A549 (cell line): ENCODE results near the gene DNAJC28. TPM values are rescaled to one million over a fixed set of nuclear protein-coding genes. Genes with fewer than 3 reads are reported as not detected.

ENCODE experiments used
- ATAC-seq, 2 experiments: fragments of 200-7000 bp in 1 of 2; fragments of >200 bp in 1 of 2; cut with Nextera tagmentation in 1 of 2; cut with Tn5 transposase in 1 of 2; 3 replicates each; pipeline versions ENCODE4 v1.8.0 to v1.9.1; 2018 to 2020; ENCODE audit warnings: mild to moderate bottlenecking in 1 of 2, moderate library complexity in 1 of 2
- CTCF ChIA-PET: fragments of 300-600 bp; sonication (Branson Sonifier 250); formaldehyde crosslinking; extraction: SDS; loops from one replicate; lab custom pipeline; 2021; ENCODE audit warnings: antibody characterized with exemption, inconsistent platforms; lab: Yijun Ruan, JAX
- POLR2A ChIA-PET: fragments of 350-600 bp; formaldehyde crosslinking; extraction: SDS; loops from one replicate; lab custom pipeline; 2021; ENCODE audit warnings: antibody characterized with exemption, inconsistent platforms; lab: Yijun Ruan, JAX
- DNase-seq, 2 experiments: peaks; one replicate each; pipeline versions ENCODE4 v3.0.0 to v3.0.0-alpha.2; 2011 to 2016; ENCODE audit warnings: low read depth in 1 of 2, low spot score in 1 of 2
- FAIRE-seq: peaks from 2 replicates; lab custom pipeline; 2011; peaks lifted over from hg19 to GRCh38; lab: Jason Lieb, UNC
- H3K27ac ChIP-seq, 2 experiments: fragments of >200 bp; sonication (Bioruptor Twin); formaldehyde crosslinking; 3 replicates each; pipeline ENCODE4 v1.5.1; 2016 to 2017
- H3K4me1 ChIP-seq: fragments of >200 bp; sonication (Bioruptor Twin); formaldehyde crosslinking; 3 replicates; pipeline ENCODE4 v1.6.1; 2016
- H3K4me2 ChIP-seq: fragments of >200 bp; sonication (Bioruptor Twin); formaldehyde crosslinking; 3 replicates; pipeline ENCODE4 v1.6.1; 2016
- H3K4me3 ChIP-seq: fragments of >200 bp; sonication (Bioruptor Twin); formaldehyde crosslinking; 3 replicates; pipeline ENCODE4 v1.5.1; 2016
- H3K9me3 ChIP-seq: fragments of >200 bp; sonication (Bioruptor Twin); formaldehyde crosslinking; 3 replicates; pipeline ENCODE4 v1.6.1; 2016
- ATOH8 ChIP-seq: fragments of 250-450 bp; sonication (Bioruptor Pico); IDR thresholded peaks from 2 replicates; pipeline ENCODE4 v1.5.0; 2020; ENCODE audit warnings: low read depth, mild to moderate bottlenecking, moderate library complexity
- CBX2 ChIP-seq: fragments of 200-600 bp; sonication (generic); IDR thresholded peaks from 2 replicates; pipeline ENCODE4 v1.6.1; 2016; ENCODE audit warnings: low read depth, mild to moderate bottlenecking, borderline replicate concordance
- CEBPB ChIP-seq, 2 experiments: fragments of >200 bp in 1 of 2; sonication (Bioruptor Twin) in 1 of 2; formaldehyde crosslinking in 1 of 2; IDR thresholded peaks; 2 replicates each; pipeline ENCODE4 v1.6.1; 2012 to 2016
- CTCF ChIP-seq: fragments of >200 bp; sonication (Bioruptor Twin); formaldehyde crosslinking; IDR thresholded peaks from 3 replicates; pipeline ENCODE4 v1.5.1; 2016
- EHMT2 ChIP-seq: fragments of 200-600 bp; sonication (generic); IDR thresholded peaks from 2 replicates; pipeline ENCODE4 v1.6.1; 2016; ENCODE audit warnings: antibody characterized with exemption, low read depth, mild to moderate bottlenecking, moderate library complexity
- ELK1 ChIP-seq: fragments of 150-350 bp; IDR thresholded peaks from 2 replicates; pipeline ENCODE4 v1.6.1; 2014; ENCODE audit warnings: low read depth, mild to moderate bottlenecking, low read length
- GATA3 ChIP-seq: IDR thresholded peaks from 2 replicates; pipeline ENCODE4 v1.6.1; 2012; ENCODE audit warnings: borderline replicate concordance
- HDAC2 ChIP-seq: fragments of 200-600 bp; sonication (generic); IDR thresholded peaks from 2 replicates; pipeline ENCODE4 v1.6.1; 2016
- HES2 ChIP-seq: fragments of >200 bp; sonication (Bioruptor Twin); formaldehyde crosslinking; IDR thresholded peaks from 2 replicates; pipeline ENCODE4 v1.6.1; 2016
- HMGXB4 ChIP-seq: fragments of 250-450 bp; sonication (Bioruptor Pico); IDR thresholded peaks from 2 replicates; pipeline ENCODE4 v1.5.0; 2021; ENCODE audit warnings: mild to moderate bottlenecking, moderate library complexity, borderline replicate concordance
- HOXA7 ChIP-seq: fragments of 250-450 bp; sonication (Bioruptor Pico); IDR thresholded peaks from 2 replicates; pipeline ENCODE4 v1.5.0; 2020; ENCODE audit warnings: mild to moderate bottlenecking, moderate library complexity
- HOXB13 ChIP-seq: fragments of 250-450 bp; sonication (Bioruptor Pico); IDR thresholded peaks from 2 replicates; pipeline ENCODE4 v1.5.0; 2020; ENCODE audit warnings: low read depth, mild to moderate bottlenecking, moderate library complexity
- HOXB5 ChIP-seq: fragments of 250-450 bp; sonication (Bioruptor Pico); IDR thresholded peaks from 2 replicates; pipeline ENCODE4 v1.5.0; 2020; ENCODE audit warnings: mild to moderate bottlenecking, moderate library complexity
- JUN ChIP-seq, 2 experiments: fragments of >200 bp; sonication (Bioruptor Twin); formaldehyde crosslinking; IDR thresholded peaks; 2 replicates in 1 of 2; 3 replicates in 1 of 2; pipeline ENCODE4 v1.6.1; 2016 to 2017
- KDM1A ChIP-seq: fragments of 200-600 bp; sonication (generic); IDR thresholded peaks from 2 replicates; pipeline ENCODE4 v1.6.1; 2016; ENCODE audit warnings: low read depth, mild to moderate bottlenecking
- KDM5A ChIP-seq: fragments of 200-600 bp; sonication (generic); IDR thresholded peaks from 2 replicates; pipeline ENCODE4 v1.6.1; 2016; ENCODE audit warnings: antibody characterized with exemption, mild to moderate bottlenecking
- MAFK ChIP-seq: fragments of 450-650 bp; IDR thresholded peaks from 2 replicates; pipeline ENCODE4 v1.6.1; 2014; ENCODE audit not compliant: partially characterized antibody
- MYC ChIP-seq: IDR thresholded peaks from 2 replicates; pipeline ENCODE4 v1.6.1; 2012; ENCODE audit warnings: mild to moderate bottlenecking, inconsistent platforms, low read length, improper control_type of control experiment, borderline replicate concordance
- NFE2L2 ChIP-seq: fragments of 150-350 bp; conservative IDR thresholded peaks from 2 replicates; pipeline ENCODE4 v1.6.1; 2014; ENCODE audit warnings: low read length
- PHF8 ChIP-seq: fragments of 200-600 bp; sonication (generic); IDR thresholded peaks from 2 replicates; pipeline ENCODE4 v1.6.1; 2016; ENCODE audit warnings: low read depth, mild to moderate bottlenecking, antibody characterized with exemption, moderate library complexity, borderline replicate concordance
- POLR2A ChIP-seq: IDR thresholded peaks from 2 replicates; pipeline ENCODE4 v1.6.1; 2012; ENCODE audit warnings: mild to moderate bottlenecking, low read length
- POLR2AphosphoS2 ChIP-seq: conservative IDR thresholded peaks from 2 replicates; pipeline ENCODE4 v1.6.1; 2012; ENCODE audit warnings: low read length, improper control_type of control experiment, inconsistent platforms
- RAD21 ChIP-seq, 2 experiments: fragments of >200 bp in 1 of 2; sonication (Bioruptor Twin) in 1 of 2; formaldehyde crosslinking in 1 of 2; IDR thresholded peaks in 1 of 2; conservative IDR thresholded peaks in 1 of 2; 2 replicates in 1 of 2; 3 replicates in 1 of 2; pipeline ENCODE4 v1.6.1; 2012 to 2018; ENCODE audit warnings: inconsistent platforms in 1 of 2
- RCOR1 ChIP-seq: fragments of 150-350 bp; IDR thresholded peaks from 2 replicates; pipeline ENCODE4 v1.6.1; 2014; ENCODE audit warnings: antibody characterized with exemption, low read length, low read depth
- TFCP2L1 ChIP-seq: fragments of 250-450 bp; sonication (Bioruptor Pico); IDR thresholded peaks from 2 replicates; pipeline ENCODE4 v1.5.0; 2021; ENCODE audit warnings: mild to moderate bottlenecking
- TP53 ChIP-seq: fragments of 250-450 bp; sonication (Bioruptor Pico); IDR thresholded peaks from 2 replicates; pipeline ENCODE4 v1.5.0; 2021; ENCODE audit warnings: mild to moderate bottlenecking, moderate library complexity
- USF2 ChIP-seq: fragments of 450-650 bp; IDR thresholded peaks from 2 replicates; pipeline ENCODE4 v1.6.1; 2014; ENCODE audit warnings: antibody characterized with exemption
- ZNF302 ChIP-seq: fragments of 250-450 bp; sonication (Bioruptor Pico); IDR thresholded peaks from 2 replicates; pipeline ENCODE4 v1.9.0; 2021; ENCODE audit warnings: inconsistent platforms, mild to moderate bottlenecking, moderate library complexity
- ZSCAN20 ChIP-seq: fragments of 250-450 bp; sonication (Bioruptor Pico); IDR thresholded peaks from 2 replicates; pipeline ENCODE4 v1.8.0; 2022; ENCODE audit warnings: mild to moderate bottlenecking, moderate library complexity
- WGBS: methylation state at CpG from one replicate; pipeline ENCODE4 v1.1.6; 2017; ENCODE audit errors: missing lambda C conversion rate; 5-methylcytosine and 5-hydroxymethylcytosine counted together
- polyA plus RNA-seq, 4 experiments: library from polyadenylated mRNA; depleted of rRNA in 3 of 4; stranded (reverse); fragments of >200 nt; fragmentation: RNase III in 1 of 4; extraction: RNeasy Plus Mini Kit Qiagen cat#74134 plus additional on column Dnase treatment in 1 of 4; gene quantifications; 2 replicates in 3 of 4; 3 replicates in 1 of 4; pipeline ENCODE4 v1.2.3, GENCODE V29; 2011 to 2017

DNAJC28 gene
- polyA plus RNA-seq, 2 of the 4 experiments (the other 2 are of a cell fraction): 1.0 to 1.1 TPM

- Histone ChIP-seq H3K4me2 (no peak overlapping the region), H3K4me3 (no peak overlapping the region), H3K9me3 (no peaks in the 10 kb centered on the region), H3K4me1 (no peaks in the 10 kb centered on the region), H3K27ac (no peak overlapping the region)
- TF ChIP-seq HOXA7 (CRISPR knock-in tag) (no peak), KDM1A (no peak), MAFK (peak; percentile 66), NFE2L2 (peak; percentile 48; the same call in 1 of the 2 replicates), USF2 (no peak), RCOR1 (no peak), ELK1 (no peak), ZSCAN20 (no peak), HMGXB4 (CRISPR knock-in tag) (no peak), HOXB5 (CRISPR knock-in tag) (no peak), POLR2A (no peak), TFCP2L1 (no peak), ATOH8 (CRISPR knock-in tag) (no peak), EHMT2 (no peak), CTCF (no peak), HDAC2 (no peak), TP53 (no peak)
- 65% methylated on average over 1 of the region's 1 CpG for WGBS
- POLR2A ChIA-PET: no interaction called here
- FAIRE-seq (no peak), DNase-seq (no peak), ATAC-seq (no peak)
- CTCF ChIA-PET: no interaction called here
Measured at GRCh38 chr21:33522953-33523349, 31.4 kb upstream of the DNAJC28 start.

- Histone ChIP-seq H3K4me2 (no peak overlapping the region), H3K4me3 (no peak overlapping the region), H3K4me1 (no peaks in the 10 kb centered on the region), H3K27ac (no peak overlapping the region), H3K9me3 (no peaks in the 10 kb centered on the region)
- TF ChIP-seq CEBPB (IDR thresholded peaks at IDR 0.05): no peak
- TF ChIP-seq CBX2: no peak
- no peak for TF ChIP-seq PHF8
- no peak for TF ChIP-seq POLR2A
- no peak for TF ChIP-seq RAD21 (conservative IDR thresholded peaks at IDR 0.05 in 1 of 2, IDR thresholded peaks at IDR 0.05 in 1 of 2)
- TF ChIP-seq KDM5A: no peak
- no peak for TF ChIP-seq POLR2AphosphoS2
- no peak for TF ChIP-seq HOXB13 (CRISPR knock-in tag)
- TF ChIP-seq MYC: no peak
- no peak for TF ChIP-seq CTCF
- TF ChIP-seq NFE2L2: no peak
- no peak for TF ChIP-seq RCOR1
- TF ChIP-seq TFCP2L1: no peak
- no peak for TF ChIP-seq HES2
- no peak for TF ChIP-seq HOXA7 (CRISPR knock-in tag)
- TF ChIP-seq JUN (IDR thresholded peaks at IDR 0.05): no peak
- no peak for TF ChIP-seq ZNF302 (CRISPR knock-in tag)
- TF ChIP-seq GATA3: no peak
- FAIRE-seq: no peak
- DNase-seq: no peak
- no peak for ATAC-seq
- CTCF ChIA-PET: no interaction called here
- POLR2A ChIA-PET: no interaction called here
- 89% methylated on average over 5 of the region's 5 CpGs for WGBS
Measured at GRCh38 chr21:33522297-33522952, 30.9 kb upstream of the DNAJC28 start.
